OCI-M2 (cell line): ENCODE measurements around the gene PRMT7.

Experiments
- DNase-seq: peaks from one replicate; lab custom pipeline; 2025; ENCODE audit not compliant: unreplicated experiment; lab: John Stamatoyannopoulos, UW

The PRMT7 gene

GRCh38 chr16:68374246-68374805 lies 63.5 kb downstream of the PRMT7 start:
- DNase-seq: no peak

GRCh38 chr16:68374961-68375660 lies 64.3 kb downstream of the PRMT7 start:
- no peak for DNase-seq

GRCh38 chr16:68375801-68376536 lies 65.2 kb downstream of the PRMT7 start:
- DNase-seq: no peak

- DNase-seq: no peak
These were observed 65.8 kb downstream of the PRMT7 start for GRCh38 chr16:68376590-68376989.

- DNase-seq: no peak
These were observed 66.4 kb downstream of the PRMT7 start for GRCh38 chr16:68377221-68377620.

GRCh38 chr16:68377667-68378393 lies 67.0 kb downstream of the PRMT7 start:
- no peak for DNase-seq

GRCh38 chr16:68378436-68379415 lies 67.9 kb downstream of the PRMT7 start:
- DNase-seq: no peak

GRCh38 chr16:68379472-68380347 lies 68.9 kb downstream of the PRMT7 start:
- DNase-seq: no peak

- no peak for DNase-seq
These were observed 69.5 kb downstream of the PRMT7 start for GRCh38 chr16:68380348-68380670.

GRCh38 chr16:68380676-68381362 lies 70.0 kb downstream of the PRMT7 start:
- no peak for DNase-seq

- no peak for DNase-seq
These were observed 70.5 kb downstream of the PRMT7 start for GRCh38 chr16:68381363-68381724.

- no peak for DNase-seq
These were observed 71.5 kb downstream of the PRMT7 start for GRCh38 chr16:68382296-68382718.

- no peak for DNase-seq
These were observed 73.0 kb downstream of the PRMT7 start for GRCh38 chr16:68383858-68384257.

- DNase-seq: no peak
These were observed 73.7 kb downstream of the PRMT7 start for GRCh38 chr16:68384288-68385161.

- no peak for DNase-seq
These were observed 74.6 kb downstream of the PRMT7 start for GRCh38 chr16:68385371-68385770.

GRCh38 chr16:68386628-68387027 lies 75.8 kb downstream of the PRMT7 start:
- DNase-seq: no peak

GRCh38 chr16:68387301-68387700 lies 76.5 kb downstream of the PRMT7 start:
- no peak for DNase-seq

- DNase-seq: no peak
These were observed 77.3 kb downstream of the PRMT7 start for GRCh38 chr16:68388124-68388523.
